NCI-H82 (cell line): ENCODE results near the gene MAPKAP1.

ENCODE experiments used
- DNase-seq: peaks from one replicate; lab custom pipeline; 2025; lab: John Stamatoyannopoulos, UW

The MAPKAP1 gene

GRCh38 chr9:125536167-125536772 lies 170.7 kb downstream of the MAPKAP1 start:
- DNase-seq, result no peak

GRCh38 chr9:125534971-125535701 lies 171.9 kb downstream of the MAPKAP1 start:
- DNase-seq, result peak; percentile 32

GRCh38 chr9:125532812-125533594 lies 174.0 kb downstream of the MAPKAP1 start:
- no peak for DNase-seq

- DNase-seq, result peak; percentile 58
Measured at GRCh38 chr9:125532412-125532811, 174.6 kb downstream of the MAPKAP1 start.

- DNase-seq, result no peak
Measured at GRCh38 chr9:125529589-125530515, 177.2 kb downstream of the MAPKAP1 start.

- DNase-seq, result no peak
Measured at GRCh38 chr9:125529107-125529506, 177.9 kb downstream of the MAPKAP1 start.

- no peak for DNase-seq
Measured at GRCh38 chr9:125527471-125528002, 179.5 kb downstream of the MAPKAP1 start.

- DNase-seq, result no peak
Measured at GRCh38 chr9:125525921-125526631, 180.9 kb downstream of the MAPKAP1 start.

- no peak for DNase-seq
Measured at GRCh38 chr9:125524583-125525355, 182.2 kb downstream of the MAPKAP1 start.

- DNase-seq, result no peak
Measured at GRCh38 chr9:125523681-125524080, 183.3 kb downstream of the MAPKAP1 start.

- no peak for DNase-seq
Measured at GRCh38 chr9:125522328-125522725, 184.7 kb downstream of the MAPKAP1 start.

GRCh38 chr9:125521462-125522327 lies 185.3 kb downstream of the MAPKAP1 start:
- DNase-seq, result no peak

- no peak for DNase-seq
Measured at GRCh38 chr9:125519734-125520133, 187.3 kb downstream of the MAPKAP1 start.

- no peak for DNase-seq
Measured at GRCh38 chr9:125517577-125517976, 189.4 kb downstream of the MAPKAP1 start.

- no peak for DNase-seq
Measured at GRCh38 chr9:125515983-125516940, 190.7 kb downstream of the MAPKAP1 start.

- DNase-seq, result no peak
Measured at GRCh38 chr9:125515281-125515680, 191.7 kb downstream of the MAPKAP1 start.

- DNase-seq, result no peak
Measured at GRCh38 chr9:125514468-125514867, 192.5 kb downstream of the MAPKAP1 start.
